ENCODE results near the gene MYL9.

The MYL9 gene

DNA sequence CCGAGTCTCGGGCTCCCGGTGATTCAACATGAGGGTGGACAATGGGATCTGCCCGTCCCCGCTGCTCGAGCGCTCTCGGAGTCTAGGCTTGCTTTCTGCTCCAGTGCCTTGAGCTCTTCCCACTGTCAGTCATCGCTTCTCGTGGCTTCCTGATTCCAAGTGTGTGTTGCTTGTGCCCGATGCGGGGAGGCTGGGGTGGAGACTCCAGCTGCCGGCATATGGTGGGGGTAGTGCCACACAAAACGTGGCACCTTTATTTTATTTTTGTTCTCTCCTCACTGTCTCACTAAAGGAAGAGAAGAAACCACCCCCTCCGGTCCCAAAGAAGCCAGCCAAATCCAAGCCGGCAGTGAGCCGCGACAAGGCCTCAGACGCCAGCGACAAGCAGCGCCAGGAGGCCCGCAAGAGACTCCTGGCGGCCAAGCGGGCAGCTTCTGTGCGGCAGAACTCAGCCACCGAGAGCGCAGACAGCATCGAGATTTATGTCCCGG, 14.8 kb upstream of the MYL9 start:
- TF ChIP-seq, protein P1, sequence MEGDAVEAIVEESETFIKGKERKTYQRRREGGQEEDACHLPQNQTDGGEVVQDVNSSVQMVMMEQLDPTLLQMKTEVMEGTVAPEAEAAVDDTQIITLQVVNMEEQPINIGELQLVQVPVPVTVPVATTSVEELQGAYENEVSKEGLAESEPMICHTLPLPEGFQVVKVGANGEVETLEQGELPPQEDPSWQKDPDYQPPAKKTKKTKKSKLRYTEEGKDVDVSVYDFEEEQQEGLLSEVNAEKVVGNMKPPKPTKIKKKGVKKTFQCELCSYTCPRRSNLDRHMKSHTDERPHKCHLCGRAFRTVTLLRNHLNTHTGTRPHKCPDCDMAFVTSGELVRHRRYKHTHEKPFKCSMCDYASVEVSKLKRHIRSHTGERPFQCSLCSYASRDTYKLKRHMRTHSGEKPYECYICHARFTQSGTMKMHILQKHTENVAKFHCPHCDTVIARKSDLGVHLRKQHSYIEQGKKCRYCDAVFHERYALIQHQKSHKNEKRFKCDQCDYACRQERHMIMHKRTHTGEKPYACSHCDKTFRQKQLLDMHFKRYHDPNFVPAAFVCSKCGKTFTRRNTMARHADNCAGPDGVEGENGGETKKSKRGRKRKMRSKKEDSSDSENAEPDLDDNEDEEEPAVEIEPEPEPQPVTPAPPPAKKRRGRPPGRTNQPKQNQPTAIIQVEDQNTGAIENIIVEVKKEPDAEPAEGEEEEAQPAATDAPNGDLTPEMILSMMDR (IDR thresholded peaks at IDR 0.05) = no peak
- DNase-seq (ENCODE audit: low spot score) = no peak
- Histone ChIP-seq H3K27ac (peak overlapping the region in 1 of 2 donors; percentile 25), H3K4me3 (no peak overlapping the region)

DNA sequence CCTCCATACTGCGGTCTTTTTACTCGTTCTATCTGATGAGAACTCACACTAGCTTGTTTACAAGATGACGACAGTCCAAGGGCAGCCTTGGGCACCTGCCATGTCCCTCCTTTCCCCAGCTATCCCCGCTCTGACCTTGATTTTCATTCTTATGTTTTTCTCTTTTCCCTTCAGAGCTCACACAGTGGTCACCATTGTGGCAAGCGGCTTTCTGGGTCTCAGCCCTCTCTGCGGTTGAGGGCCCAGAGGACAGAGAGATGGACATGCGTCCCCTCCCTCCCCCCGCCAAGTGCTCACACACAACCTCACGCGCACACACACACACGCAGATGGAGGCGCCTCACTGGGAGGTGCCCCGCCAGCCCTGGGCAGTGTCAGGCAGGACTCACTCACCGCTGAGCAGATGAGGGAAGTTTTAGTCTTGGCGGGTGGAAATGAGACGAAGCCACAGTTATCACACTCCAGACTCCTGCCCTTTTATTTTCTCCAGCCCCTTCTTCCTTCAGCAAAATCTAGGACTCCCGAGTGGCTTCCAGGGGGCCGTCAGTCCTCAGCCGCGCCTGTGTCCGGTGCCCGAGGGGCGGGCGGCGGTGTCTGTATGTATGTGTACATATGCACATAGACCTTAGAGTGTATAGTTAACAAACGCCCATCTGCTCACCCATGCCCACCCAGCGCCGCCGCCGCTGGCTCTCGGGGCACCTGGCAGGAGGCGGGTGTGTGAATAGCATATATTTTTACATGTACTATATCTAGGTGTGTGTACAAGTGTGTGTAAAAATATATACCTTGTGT, 13.8 kb upstream of the MYL9 start:
- Histone ChIP-seq H3K4me3 (no peak overlapping the region), H3K27ac (peak overlapping the region in 1 of 2 donors; percentile 51)
- TF ChIP-seq, protein P1 (IDR thresholded peaks at IDR 0.05) = no peak
- DNase-seq (ENCODE audit: low spot score) = no peak

DNA sequence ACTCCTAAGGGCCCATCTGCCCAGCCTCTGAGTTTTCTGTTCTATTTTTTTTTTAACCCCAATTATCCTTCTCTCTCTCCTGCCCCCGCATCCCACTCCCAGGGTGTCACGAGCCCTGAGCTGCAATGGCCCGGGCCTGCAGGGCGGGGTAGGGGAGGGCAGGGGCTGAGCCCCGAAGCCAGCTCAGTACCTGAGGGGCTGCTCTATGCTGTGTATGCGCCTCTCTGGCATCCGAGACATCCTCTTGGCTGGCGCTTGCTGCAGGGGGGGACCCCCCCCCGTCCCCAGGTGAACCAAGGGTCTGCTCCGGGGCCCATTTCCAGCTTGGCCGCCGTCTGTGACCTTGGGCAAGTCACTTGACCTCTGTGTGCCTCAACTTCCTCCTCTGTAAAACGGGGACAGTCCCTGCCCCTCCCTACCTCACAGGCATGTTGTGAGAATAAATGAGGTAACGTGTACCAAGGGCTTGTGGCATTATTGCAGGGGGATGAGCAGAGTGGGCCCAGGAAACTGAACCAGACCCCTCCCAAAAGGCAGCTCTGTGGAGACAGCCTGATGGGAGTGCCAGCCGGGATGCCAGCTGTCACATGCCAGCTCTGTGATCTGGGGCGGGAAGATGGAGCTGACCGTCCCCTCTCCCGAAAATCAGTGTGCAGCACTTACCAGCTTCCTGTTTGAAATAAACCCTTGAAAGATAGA, 13.0 kb upstream of the MYL9 start:
- H3K4me3 ChIP-seq = no peak overlapping the region
- DNase-seq (ENCODE audit: low spot score) = no peak
- TF ChIP-seq, protein P1 (IDR thresholded peaks at IDR 0.05) = no peak
- peak overlapping the region in 1 of 2 donors; percentile 25 for H3K27ac ChIP-seq

DNA sequence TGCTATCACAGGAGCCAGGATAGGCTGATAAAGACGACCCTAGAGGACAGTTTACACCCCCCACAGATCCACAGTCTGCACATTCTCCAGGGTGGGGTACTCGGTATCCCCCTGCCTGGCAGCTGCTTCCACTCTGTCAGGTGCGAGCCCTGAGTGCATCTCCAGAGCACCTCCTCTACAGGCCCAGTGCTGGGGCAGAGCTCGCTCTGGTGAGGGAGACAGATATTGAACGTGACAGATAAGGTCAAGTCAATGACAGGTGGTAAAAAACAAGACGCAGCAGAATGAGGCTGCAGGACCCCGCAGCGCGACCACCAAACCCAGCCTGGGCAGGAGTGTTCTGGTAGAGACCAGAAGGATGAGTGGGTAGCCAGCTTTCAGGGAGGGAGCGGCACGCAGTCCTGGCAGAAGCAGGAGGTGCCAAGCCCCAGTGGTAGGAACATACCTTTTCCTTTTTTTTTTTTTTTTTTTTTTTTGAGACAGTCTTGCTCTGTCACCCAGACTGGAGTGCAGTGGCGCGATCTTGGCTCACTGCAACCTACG, 12.4 kb upstream of the MYL9 start:
- Histone ChIP-seq H3K4me3 (no peak overlapping the region), H3K27ac (peak overlapping the region in 1 of 2 donors; percentile 25)
- DNase-seq (ENCODE audit: low spot score) = no peak
- TF ChIP-seq, protein P1 (IDR thresholded peaks at IDR 0.05) = no peak

DNA sequence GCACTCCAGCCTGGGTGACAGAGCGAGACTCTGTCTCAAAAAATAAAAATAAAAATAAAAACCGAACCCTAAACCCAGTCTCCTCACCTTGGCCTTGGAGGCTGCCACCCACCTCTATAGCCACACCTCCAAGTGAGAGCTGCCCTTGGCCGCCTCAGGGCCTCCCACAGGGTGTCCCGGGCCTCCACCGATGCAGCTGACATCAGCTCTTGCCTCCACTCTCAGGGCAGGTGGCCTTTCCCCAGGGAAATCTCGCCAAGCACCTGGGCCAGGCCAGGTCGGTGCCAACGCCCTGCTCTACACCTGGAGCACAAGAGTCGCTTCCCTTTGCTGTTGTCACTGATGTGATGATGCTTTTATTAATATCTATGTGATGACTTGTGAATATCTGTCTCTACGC, 8.9 kb upstream of the MYL9 start:
- H3K4me3 ChIP-seq = no peak overlapping the region
- H3K27ac ChIP-seq = no peak overlapping the region
- TF ChIP-seq, protein P1 (IDR thresholded peaks at IDR 0.05) = no peak
- DNase-seq (ENCODE audit: low spot score) = no peak

DNA sequence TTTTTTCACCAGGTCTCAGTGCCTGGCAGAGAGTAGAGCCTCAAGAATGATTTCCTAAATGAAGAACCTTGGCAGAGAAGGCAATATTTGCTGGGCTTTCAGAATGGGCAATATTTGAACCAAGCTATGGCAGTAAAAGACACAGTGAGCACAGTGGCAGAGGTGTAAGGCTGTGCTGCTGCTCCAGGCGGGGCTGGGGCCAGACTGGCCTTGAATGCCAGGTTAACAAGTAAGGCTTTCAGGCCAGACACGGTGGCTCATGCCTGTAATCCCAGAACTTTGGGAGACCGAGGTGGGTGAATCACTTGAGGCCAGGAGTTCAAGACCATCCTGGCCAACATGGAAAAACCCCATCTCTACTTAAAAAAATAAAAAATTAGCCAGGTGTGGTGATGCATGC, 8.5 kb upstream of the MYL9 start:
- no peak for DNase-seq (ENCODE audit: low spot score)
- H3K4me3 ChIP-seq = no peak overlapping the region
- H3K27ac ChIP-seq = no peak overlapping the region
- TF ChIP-seq, protein P1 (IDR thresholded peaks at IDR 0.05) = no peak
